Dermis lymphatic vessel endothelial cell (primary cell): ENCODE data around the gene AFF4. TPM values are rescaled to one million over a fixed set of nuclear protein-coding genes. Genes with fewer than 3 reads are reported as not detected.

ENCODE experiments used
- total RNA-seq: library from RNA; depleted of rRNA; stranded (reverse); fragments of >200 nt; gene quantifications from 2 replicates; pipeline ENCODE4 v1.2.1, GENCODE V29; 2014

AFF4 gene, protein sequence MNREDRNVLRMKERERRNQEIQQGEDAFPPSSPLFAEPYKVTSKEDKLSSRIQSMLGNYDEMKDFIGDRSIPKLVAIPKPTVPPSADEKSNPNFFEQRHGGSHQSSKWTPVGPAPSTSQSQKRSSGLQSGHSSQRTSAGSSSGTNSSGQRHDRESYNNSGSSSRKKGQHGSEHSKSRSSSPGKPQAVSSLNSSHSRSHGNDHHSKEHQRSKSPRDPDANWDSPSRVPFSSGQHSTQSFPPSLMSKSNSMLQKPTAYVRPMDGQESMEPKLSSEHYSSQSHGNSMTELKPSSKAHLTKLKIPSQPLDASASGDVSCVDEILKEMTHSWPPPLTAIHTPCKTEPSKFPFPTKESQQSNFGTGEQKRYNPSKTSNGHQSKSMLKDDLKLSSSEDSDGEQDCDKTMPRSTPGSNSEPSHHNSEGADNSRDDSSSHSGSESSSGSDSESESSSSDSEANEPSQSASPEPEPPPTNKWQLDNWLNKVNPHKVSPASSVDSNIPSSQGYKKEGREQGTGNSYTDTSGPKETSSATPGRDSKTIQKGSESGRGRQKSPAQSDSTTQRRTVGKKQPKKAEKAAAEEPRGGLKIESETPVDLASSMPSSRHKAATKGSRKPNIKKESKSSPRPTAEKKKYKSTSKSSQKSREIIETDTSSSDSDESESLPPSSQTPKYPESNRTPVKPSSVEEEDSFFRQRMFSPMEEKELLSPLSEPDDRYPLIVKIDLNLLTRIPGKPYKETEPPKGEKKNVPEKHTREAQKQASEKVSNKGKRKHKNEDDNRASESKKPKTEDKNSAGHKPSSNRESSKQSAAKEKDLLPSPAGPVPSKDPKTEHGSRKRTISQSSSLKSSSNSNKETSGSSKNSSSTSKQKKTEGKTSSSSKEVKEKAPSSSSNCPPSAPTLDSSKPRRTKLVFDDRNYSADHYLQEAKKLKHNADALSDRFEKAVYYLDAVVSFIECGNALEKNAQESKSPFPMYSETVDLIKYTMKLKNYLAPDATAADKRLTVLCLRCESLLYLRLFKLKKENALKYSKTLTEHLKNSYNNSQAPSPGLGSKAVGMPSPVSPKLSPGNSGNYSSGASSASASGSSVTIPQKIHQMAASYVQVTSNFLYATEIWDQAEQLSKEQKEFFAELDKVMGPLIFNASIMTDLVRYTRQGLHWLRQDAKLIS
- 26.6 and 28.7 TPM in 2 replicates for total RNA-seq

DNA sequence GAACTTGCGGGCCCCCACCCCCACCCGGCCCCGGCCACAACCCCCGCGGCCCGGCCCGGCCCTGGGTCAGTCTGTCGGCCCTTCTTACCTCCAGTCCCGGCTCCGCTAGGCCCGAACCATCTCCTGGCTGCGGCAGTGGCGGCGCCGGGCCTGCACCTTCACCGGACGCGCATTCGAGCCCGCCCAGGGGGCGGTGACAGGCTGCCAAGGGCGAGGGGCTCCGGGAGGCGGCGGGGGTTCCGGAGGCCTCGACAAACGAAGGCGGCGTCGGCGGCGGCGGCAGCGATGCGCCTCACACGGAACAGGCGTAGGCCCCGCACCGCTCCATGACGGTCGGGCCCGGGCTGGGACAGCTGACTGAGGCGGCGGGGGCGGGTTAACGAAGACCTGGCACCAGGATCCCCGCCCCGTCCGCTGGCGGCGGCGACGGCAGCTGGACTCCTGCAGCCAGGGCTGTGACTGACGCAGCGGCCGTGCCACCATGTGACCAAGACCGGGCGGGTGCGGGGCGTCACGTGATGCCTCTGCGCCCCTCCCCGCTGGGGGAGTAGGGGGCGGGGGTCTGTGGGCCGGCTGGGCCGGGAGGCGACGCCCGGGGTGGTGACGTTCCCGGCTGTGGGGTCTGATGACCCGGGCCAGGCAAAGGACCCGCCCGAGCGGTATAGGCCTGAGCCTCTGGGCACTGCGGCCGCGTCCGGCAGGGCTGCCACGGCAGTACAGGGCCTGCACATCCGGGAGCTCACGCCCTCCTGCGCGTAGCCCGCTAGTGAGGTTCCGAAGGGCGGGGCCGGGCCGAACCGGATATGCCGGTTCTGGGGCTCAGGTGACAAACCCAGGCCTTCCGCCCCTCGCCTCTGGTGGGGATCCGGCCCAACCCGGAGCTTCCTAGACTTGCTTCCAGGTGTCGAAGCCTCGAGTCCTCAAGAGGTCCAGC, at the start of gene AFF4:
AFF4 (minus strand) TSS at position 464 of the 934 bp plus-strand sequence. CDS start 26,445 bp downstream, outside the sequence.

DNA sequence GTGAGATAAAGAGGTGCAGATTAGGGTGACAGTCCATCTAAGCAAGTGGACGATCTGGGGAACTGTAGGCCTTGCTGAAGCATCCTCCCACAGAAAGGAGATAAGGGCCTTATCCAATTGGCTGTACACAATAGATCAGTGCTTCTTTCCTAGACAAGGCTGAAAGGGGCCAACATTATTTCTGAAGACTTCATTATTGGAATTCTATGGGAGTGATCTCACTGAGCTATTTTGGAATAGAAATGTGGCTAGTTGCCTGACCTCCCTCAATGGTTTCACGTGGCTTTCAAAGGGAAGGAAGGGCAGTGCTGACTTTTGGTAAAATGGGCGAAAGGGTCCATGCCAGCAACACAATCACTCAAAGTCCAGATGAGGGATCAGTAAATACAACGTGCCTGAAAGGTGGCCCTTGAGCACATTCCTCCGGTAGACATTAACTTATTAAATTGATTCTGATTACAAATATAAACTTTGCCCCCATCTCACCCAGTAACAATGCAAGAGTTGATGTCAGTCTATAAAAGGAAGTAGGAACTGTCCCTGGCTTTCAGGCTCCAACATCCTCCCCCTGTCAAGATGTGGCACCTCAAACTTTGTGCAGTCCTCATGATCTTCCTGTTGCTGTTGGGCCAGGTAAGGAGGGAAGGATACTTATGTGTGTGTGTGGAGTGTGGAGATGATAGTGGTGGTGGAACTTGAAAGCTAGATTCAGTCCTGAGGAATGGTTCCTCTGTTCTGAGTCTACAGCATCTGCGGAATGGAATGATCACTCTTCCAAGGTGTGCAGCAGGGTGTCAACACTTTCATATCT, 90.1 kb downstream of the AFF4 start, which contains the start of gene LEAP2:
LEAP2 (plus strand) TSS at position 550 of the 811 bp plus-strand sequence; CDS start at position 577, 27 bp downstream.

DNA sequence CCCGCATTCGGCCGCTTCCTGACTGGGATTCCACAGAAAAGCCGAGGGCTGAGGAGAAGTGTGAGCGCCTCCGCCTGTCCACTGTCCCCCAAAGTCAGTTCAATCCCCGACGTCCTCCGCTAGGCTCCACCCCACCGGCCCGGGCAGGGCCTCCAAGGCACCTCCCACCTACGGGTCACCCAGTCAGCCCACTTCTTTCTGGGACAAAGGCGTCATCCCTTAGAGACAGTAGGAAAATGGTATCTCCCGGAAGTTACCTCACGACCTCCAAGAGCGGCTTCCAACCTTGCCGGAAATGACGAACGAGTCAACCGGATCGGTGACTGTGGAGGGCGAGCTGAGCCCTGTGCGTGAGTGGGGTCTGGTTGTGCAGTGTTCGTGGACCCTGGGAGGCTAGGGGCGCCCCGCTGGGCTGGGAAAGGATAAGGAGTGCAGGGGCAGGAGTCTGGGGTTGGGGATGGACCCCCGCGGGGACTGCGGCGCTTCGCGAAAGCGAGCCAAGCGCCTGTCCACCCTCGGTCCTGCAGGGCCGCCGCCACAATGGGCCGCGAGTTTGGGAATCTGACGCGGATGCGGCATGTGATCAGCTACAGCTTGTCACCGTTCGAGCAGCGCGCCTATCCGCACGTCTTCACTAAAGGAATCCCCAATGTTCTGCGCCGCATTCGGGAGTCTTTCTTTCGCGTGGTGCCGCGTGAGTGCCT, 96.9 kb downstream of the AFF4 start, which contains the start of the genes GDF9 and UQCRQ:
GDF9 (minus strand) TSS at position 128 of the 704 bp plus-strand sequence. CDS start 1,936 bp downstream, outside the sequence.
UQCRQ (plus strand) TSS at position 301 of the 704 bp plus-strand sequence; CDS start at position 541, 240 bp downstream.

DNA sequence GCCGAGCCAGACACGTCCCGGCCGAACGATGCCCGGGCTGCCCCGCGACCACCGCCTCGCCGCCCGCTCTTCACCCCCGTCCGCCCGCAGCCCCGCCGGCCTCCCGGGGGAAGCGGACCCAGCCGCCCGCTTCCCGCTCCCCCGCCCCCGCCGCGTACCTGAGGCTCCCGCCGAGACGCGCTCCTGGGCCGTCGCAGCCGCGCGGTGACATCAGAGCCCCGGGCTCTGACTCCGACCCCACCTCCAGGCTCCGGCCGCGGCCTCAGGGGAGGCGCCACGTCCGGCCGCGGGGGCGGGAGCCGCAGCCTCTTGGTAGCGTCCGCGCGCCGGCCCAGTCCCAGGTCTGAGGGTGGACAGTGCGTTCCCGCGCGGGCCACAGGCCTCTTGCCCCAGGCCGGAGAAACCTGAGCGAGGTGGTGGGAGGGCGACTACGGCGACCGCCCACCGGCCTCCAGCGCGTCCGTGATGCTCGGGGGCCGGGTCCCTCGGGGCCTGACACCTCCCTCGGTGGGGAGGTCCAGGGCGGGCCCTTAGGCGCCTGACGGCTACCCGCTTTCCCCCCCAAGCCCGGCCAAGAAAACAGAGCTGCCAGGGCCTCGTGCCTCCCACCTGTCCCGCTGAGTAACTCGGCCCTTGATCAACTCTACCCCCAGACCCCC, 132.9 kb downstream of the AFF4 start, which contains the start of gene SHROOM1:
SHROOM1 (minus strand) TSS at position 212 of the 659 bp plus-strand sequence. CDS start 4,507 bp downstream, outside the sequence.

Other genes with a start within 250 kb of the AFF4 start
- gene KIF3A, start 226.1 kb downstream of the AFF4 start, total RNA-seq = 3.9 and 7.6 TPM in 2 replicates
- under 0.01 and 0.11 TPM in 2 replicates for gene CCNI2, start 216.2 kb downstream of the AFF4 start, total RNA-seq
- 28.2 and 28.5 TPM in 2 replicates for gene SEPTIN8, start 186.4 kb downstream of the AFF4 start, total RNA-seq
- gene SOWAHA, start 150.3 kb downstream of the AFF4 start, total RNA-seq = under 0.01 TPM in 1 of 2 replicates, not detected in the other
- 2.1 and 2.4 TPM in 2 replicates for gene SHROOM1, start 133.0 kb downstream of the AFF4 start, total RNA-seq
- gene GDF9, start 97.2 kb downstream of the AFF4 start, total RNA-seq = under 0.01 and 0.09 TPM in 2 replicates
- gene UQCRQ, start 97.0 kb downstream of the AFF4 start, total RNA-seq = 72.2 and 74.8 TPM in 2 replicates
- gene LEAP2, start 90.0 kb downstream of the AFF4 start, total RNA-seq = 0.09 and 0.11 TPM in 2 replicates
- 14.3 and 16.7 TPM in 2 replicates for gene ZCCHC10, start 62.9 kb upstream of the AFF4 start, total RNA-seq
- gene HSPA4, start 88.4 kb upstream of the AFF4 start, total RNA-seq = 88.4 and 121 TPM in 2 replicates